Liver (tissue), 3 donors: ENCODE measurements around the gene VCP.

Experiments used
- JUND ChIP-seq, 2 donors: IDR thresholded peaks; 2 replicates each; pipeline ENCODE4 v1.6.1; 2016; ENCODE audit warnings: antibody characterized with exemption in 2 of 2
- RAD21 ChIP-seq, 2 donors: IDR thresholded peaks; 2 replicates each; pipeline ENCODE4 v1.6.1; 2016; ENCODE audit warnings: antibody characterized with exemption in 2 of 2, mild to moderate bottlenecking in 2 of 2
- RXRA ChIP-seq, 2 donors: IDR thresholded peaks; 2 replicates each; pipeline ENCODE4 v1.6.1; 2017 to 2018; ENCODE audit warnings: antibody characterized with exemption in 2 of 2, mild to moderate bottlenecking in 1 of 2
- TAF1 ChIP-seq: conservative IDR thresholded peaks from 2 replicates; pipeline ENCODE4 v1.6.1; 2016; ENCODE audit warnings: antibody characterized with exemption, mild to moderate bottlenecking
- YY1 ChIP-seq: IDR thresholded peaks from 2 replicates; pipeline ENCODE4 v1.6.1; 2016; ENCODE audit warnings: antibody characterized with exemption, mild to moderate bottlenecking
- TF ChIP-seq, protein P1 (sequence below): fragments of 150-350 bp; IDR thresholded peaks from 2 replicates; pipeline ENCODE4 v1.5.1; 2017; ENCODE audit warnings: improper control_type of control experiment, low read depth, low read length; ENCODE audit not compliant: missing input control
- TF ChIP-seq, protein P2 (sequence below): IDR thresholded peaks from 2 replicates; pipeline ENCODE4 v1.6.1; 2016; ENCODE audit warnings: antibody characterized with exemption
- TF ChIP-seq, protein P3 (sequence below): IDR thresholded peaks from 2 replicates; pipeline ENCODE4 v1.6.1; 2016; ENCODE audit warnings: antibody characterized with exemption
- TF ChIP-seq, protein P4 (sequence below): IDR thresholded peaks from 2 replicates; pipeline ENCODE4 v1.6.1; 2016; ENCODE audit warnings: antibody characterized with exemption, mild to moderate bottlenecking
- donor health status: healthy.
- donor health status: healthy.

DNA sequence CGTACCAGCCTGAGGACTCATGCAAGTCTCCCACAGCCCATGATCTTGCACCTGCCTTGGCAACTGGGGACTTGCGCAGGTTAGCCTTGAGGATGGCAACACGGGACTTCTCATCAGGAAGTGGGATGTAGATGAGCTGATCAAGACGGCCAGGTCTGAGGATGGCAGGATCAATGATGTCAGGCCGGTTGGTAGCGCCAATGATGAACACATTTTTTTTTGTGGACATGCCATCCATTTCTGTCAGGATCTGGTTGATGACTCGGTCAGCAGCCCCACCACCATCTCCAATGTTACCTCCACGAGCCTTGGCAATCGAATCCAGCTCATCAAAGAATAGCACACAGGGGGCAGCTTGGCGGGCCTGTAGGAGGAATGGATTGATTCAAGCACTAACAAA lies 13.0 kb downstream of the VCP start:
- TF ChIP-seq, protein P1, sequence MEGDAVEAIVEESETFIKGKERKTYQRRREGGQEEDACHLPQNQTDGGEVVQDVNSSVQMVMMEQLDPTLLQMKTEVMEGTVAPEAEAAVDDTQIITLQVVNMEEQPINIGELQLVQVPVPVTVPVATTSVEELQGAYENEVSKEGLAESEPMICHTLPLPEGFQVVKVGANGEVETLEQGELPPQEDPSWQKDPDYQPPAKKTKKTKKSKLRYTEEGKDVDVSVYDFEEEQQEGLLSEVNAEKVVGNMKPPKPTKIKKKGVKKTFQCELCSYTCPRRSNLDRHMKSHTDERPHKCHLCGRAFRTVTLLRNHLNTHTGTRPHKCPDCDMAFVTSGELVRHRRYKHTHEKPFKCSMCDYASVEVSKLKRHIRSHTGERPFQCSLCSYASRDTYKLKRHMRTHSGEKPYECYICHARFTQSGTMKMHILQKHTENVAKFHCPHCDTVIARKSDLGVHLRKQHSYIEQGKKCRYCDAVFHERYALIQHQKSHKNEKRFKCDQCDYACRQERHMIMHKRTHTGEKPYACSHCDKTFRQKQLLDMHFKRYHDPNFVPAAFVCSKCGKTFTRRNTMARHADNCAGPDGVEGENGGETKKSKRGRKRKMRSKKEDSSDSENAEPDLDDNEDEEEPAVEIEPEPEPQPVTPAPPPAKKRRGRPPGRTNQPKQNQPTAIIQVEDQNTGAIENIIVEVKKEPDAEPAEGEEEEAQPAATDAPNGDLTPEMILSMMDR: no peak
- TF ChIP-seq RAD21 (IDR thresholded peaks at IDR 0.05): no peak
- no peak for TF ChIP-seq TAF1
- TF ChIP-seq, protein P2, sequence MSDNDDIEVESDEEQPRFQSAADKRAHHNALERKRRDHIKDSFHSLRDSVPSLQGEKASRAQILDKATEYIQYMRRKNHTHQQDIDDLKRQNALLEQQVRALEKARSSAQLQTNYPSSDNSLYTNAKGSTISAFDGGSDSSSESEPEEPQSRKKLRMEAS: no peak
- no peak for TF ChIP-seq JUND (IDR thresholded peaks at IDR 0.05)
- TF ChIP-seq, protein P3, sequence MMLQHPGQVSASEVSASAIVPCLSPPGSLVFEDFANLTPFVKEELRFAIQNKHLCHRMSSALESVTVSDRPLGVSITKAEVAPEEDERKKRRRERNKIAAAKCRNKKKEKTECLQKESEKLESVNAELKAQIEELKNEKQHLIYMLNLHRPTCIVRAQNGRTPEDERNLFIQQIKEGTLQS: no peak
- TF ChIP-seq, protein P4, sequence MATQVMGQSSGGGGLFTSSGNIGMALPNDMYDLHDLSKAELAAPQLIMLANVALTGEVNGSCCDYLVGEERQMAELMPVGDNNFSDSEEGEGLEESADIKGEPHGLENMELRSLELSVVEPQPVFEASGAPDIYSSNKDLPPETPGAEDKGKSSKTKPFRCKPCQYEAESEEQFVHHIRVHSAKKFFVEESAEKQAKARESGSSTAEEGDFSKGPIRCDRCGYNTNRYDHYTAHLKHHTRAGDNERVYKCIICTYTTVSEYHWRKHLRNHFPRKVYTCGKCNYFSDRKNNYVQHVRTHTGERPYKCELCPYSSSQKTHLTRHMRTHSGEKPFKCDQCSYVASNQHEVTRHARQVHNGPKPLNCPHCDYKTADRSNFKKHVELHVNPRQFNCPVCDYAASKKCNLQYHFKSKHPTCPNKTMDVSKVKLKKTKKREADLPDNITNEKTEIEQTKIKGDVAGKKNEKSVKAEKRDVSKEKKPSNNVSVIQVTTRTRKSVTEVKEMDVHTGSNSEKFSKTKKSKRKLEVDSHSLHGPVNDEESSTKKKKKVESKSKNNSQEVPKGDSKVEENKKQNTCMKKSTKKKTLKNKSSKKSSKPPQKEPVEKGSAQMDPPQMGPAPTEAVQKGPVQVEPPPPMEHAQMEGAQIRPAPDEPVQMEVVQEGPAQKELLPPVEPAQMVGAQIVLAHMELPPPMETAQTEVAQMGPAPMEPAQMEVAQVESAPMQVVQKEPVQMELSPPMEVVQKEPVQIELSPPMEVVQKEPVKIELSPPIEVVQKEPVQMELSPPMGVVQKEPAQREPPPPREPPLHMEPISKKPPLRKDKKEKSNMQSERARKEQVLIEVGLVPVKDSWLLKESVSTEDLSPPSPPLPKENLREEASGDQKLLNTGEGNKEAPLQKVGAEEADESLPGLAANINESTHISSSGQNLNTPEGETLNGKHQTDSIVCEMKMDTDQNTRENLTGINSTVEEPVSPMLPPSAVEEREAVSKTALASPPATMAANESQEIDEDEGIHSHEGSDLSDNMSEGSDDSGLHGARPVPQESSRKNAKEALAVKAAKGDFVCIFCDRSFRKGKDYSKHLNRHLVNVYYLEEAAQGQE: no peak
- TF ChIP-seq YY1: no peak
- TF ChIP-seq RXRA (IDR thresholded peaks at IDR 0.05): no peak
